ENCODE data around the gene DLG5.

- TF ChIP-seq ZNF174 (tag by site-specific recombination; IDR thresholded peaks at IDR 0.05): no peak
- no peak for TF ChIP-seq CTCF (tag by site-specific recombination; IDR thresholded peaks at IDR 0.05)
- TF ChIP-seq MZF1 (tag by site-specific recombination; IDR thresholded peaks at IDR 0.05; ENCODE audit: borderline replicate concordance): no peak
- TF ChIP-seq ZBTB44 (tag by site-specific recombination; IDR thresholded peaks at IDR 0.05): no peak
- TF ChIP-seq ZBTB1 (tag by site-specific recombination; IDR thresholded peaks at IDR 0.05): no peak
- TF ChIP-seq ZBTB21 (tag by site-specific recombination; IDR thresholded peaks at IDR 0.05): no peak
- no peak for TF ChIP-seq BCL11B (tag by site-specific recombination; IDR thresholded peaks at IDR 0.05; ENCODE audit: low read depth)
- TF ChIP-seq ZNF121 (tag by site-specific recombination; IDR thresholded peaks at IDR 0.05): no peak
- no peak for TF ChIP-seq ZSCAN5A (tag by site-specific recombination; IDR thresholded peaks at IDR 0.05)
- no peak for TF ChIP-seq KLF1 (tag by site-specific recombination; IDR thresholded peaks at IDR 0.05)
- no peak for TF ChIP-seq ATF2 (tag by site-specific recombination; IDR thresholded peaks at IDR 0.05; ENCODE audit: low read depth)
- TF ChIP-seq ZNF660 (tag by site-specific recombination; IDR thresholded peaks at IDR 0.05): no peak
- TF ChIP-seq ZNF558 (tag by site-specific recombination; IDR thresholded peaks at IDR 0.05): no peak
- TF ChIP-seq ZNF548 (tag by site-specific recombination; IDR thresholded peaks at IDR 0.05): no peak
These were observed 72.4 kb downstream of the DLG5 start for GRCh38 chr10:77854115-77854514.

Data from HEK293 (cell line).